Measurements from ENCODE around the gene OR1S1.

OR1S1 gene

GRCh38 chr11:58179648-58180047 is 32.9 kb upstream of the OR1S1 start:
- Histone ChIP-seq H2BK15ac (replicated peaks; ENCODE audit: low read depth) (no peak overlapping the region), H3K23ac (ENCODE audit: low read length) (no peak overlapping the region), H3K56ac (ENCODE audit: low read length) (no peak overlapping the region), H3K27ac (ENCODE audit: low read depth, low read length) (no peak overlapping the region), H2BK120ac (ENCODE audit: low read depth, low read length) (no peak overlapping the region), H3K27me3 (ENCODE audit: insufficient read depth, low read length, poor library complexity) (no peaks in the 10 kb centered on the region), H4K5ac (ENCODE audit: low read length) (no peak overlapping the region), H2BK5ac (ENCODE audit: low read length) (no peak overlapping the region), H3K79me1 (ENCODE audit: low read length) (no peaks in the 10 kb centered on the region), H2AK5ac (ENCODE audit: low read length) (no peak overlapping the region), H3K4me2 (ENCODE audit: low read length) (no peak overlapping the region), H3K18ac (ENCODE audit: low read length) (no peak overlapping the region), H3K79me2 (ENCODE audit: control insufficient read depth, insufficient read depth, low read length) (no peaks in the 10 kb centered on the region), H3K9ac (ENCODE audit: low read length) (no peak overlapping the region), H3K4me1 (ENCODE audit: control insufficient read depth, low read depth, low read length) (no peaks in the 10 kb centered on the region), H4K8ac (ENCODE audit: low read depth, low read length) (no peak overlapping the region), H3K4ac (ENCODE audit: low read depth, low read length) (no peak overlapping the region), H3K4me3 (ENCODE audit: low read length) (no peak overlapping the region), H3K36me3 (ENCODE audit: control insufficient read depth, insufficient read depth, low read length) (no peaks in the 10 kb centered on the region)
- WGBS (ENCODE audit: extremely low coverage, insufficient coverage, low lambda C conversion rate): no CpG with 5 or more reads among the region's 7 CpGs
- no peak for DNase-seq

GRCh38 chr11:58186938-58187337 is 25.6 kb upstream of the OR1S1 start:
- no CpG with 5 or more reads among the region's 4 CpGs for WGBS (ENCODE audit: extremely low coverage, insufficient coverage, low lambda C conversion rate)
- DNase-seq: no peak

DNA sequence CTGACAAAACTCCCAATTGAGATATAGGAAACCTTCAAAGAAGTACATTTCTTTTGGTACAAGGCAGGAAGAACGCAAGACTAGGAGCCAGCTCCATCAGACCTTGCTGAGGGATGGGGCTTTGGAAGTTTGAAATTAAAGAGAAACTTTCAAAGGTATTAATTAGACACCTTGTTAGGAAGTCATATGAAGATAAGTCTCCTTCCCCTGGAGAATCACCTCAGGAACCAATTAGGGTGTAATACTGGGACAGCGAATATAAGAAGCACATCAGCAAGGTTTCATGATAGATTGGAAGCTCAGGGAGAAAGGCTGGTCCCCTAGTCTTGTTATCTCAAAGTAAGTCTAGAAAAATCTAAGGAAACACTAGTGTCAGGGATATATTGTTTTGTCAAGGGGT is 23.8 kb upstream of the OR1S1 start, which contains the start of gene OR9Q2:
Gene OR9Q2, plus strand, starts transcription at position 301 of the 400 bp plus-strand sequence. CDS start 1,421 bp downstream, outside the sequence.
- Histone ChIP-seq H3K4me1 (ENCODE audit: control insufficient read depth, low read depth, low read length) (no peaks in the 10 kb centered on the region), H3K4me3 (ENCODE audit: low read length) (no peak within 1 kb of the TSS), H4K8ac (ENCODE audit: low read depth, low read length) (no peak within 1 kb of the TSS), H2BK120ac (ENCODE audit: low read depth, low read length) (no peak within 1 kb of the TSS), H3K23ac (ENCODE audit: low read length) (no peak within 1 kb of the TSS), H4K5ac (ENCODE audit: low read length) (no peak within 1 kb of the TSS), H3K56ac (ENCODE audit: low read length) (no peak within 1 kb of the TSS), H2AK5ac (ENCODE audit: low read length) (no peak within 1 kb of the TSS), H3K79me1 (ENCODE audit: low read length) (no peaks in the 10 kb centered on the region), H3K79me2 (ENCODE audit: control insufficient read depth, insufficient read depth, low read length) (no peaks in the 10 kb centered on the region), H3K27ac (ENCODE audit: low read depth, low read length) (no peak within 1 kb of the TSS), H2BK5ac (ENCODE audit: low read length) (no peak within 1 kb of the TSS), H3K36me3 (ENCODE audit: control insufficient read depth, insufficient read depth, low read length) (no peaks in the 10 kb centered on the region), H3K27me3 (ENCODE audit: insufficient read depth, low read length, poor library complexity) (no peaks in the 10 kb centered on the region), H3K18ac (ENCODE audit: low read length) (no peak within 1 kb of the TSS), H3K4ac (ENCODE audit: low read depth, low read length) (no peak within 1 kb of the TSS), H3K4me2 (ENCODE audit: low read length) (no peak within 1 kb of the TSS), H3K9ac (ENCODE audit: low read length) (no peak within 1 kb of the TSS), H2BK15ac (replicated peaks; ENCODE audit: low read depth) (no peak within 1 kb of the TSS)
- DNase-seq: no peak
- WGBS (ENCODE audit: extremely low coverage, insufficient coverage, low lambda C conversion rate): no CpG with 5 or more reads among the region's 2 CpGs

More at GRCh38 chr11:58186938-58187337, 25.6 kb upstream of the OR1S1 start:
- H4K5ac ChIP-seq (ENCODE audit: low read length): no peak overlapping the region
- no peak overlapping the region for H3K23ac ChIP-seq (ENCODE audit: low read length)
- H2BK120ac ChIP-seq (ENCODE audit: low read depth, low read length): no peak overlapping the region
- H3K4me3 ChIP-seq (ENCODE audit: low read length): no peak overlapping the region
- no peak overlapping the region for H3K27ac ChIP-seq (ENCODE audit: low read depth, low read length)
- no peak overlapping the region for H2BK15ac ChIP-seq (replicated peaks; ENCODE audit: low read depth)
- no peak overlapping the region for H3K56ac ChIP-seq (ENCODE audit: low read length)
- H3K4me2 ChIP-seq (ENCODE audit: low read length): no peak overlapping the region
- no peak overlapping the region for H3K18ac ChIP-seq (ENCODE audit: low read length)
- H3K4me1 ChIP-seq (ENCODE audit: control insufficient read depth, low read depth, low read length): no peaks in the 10 kb centered on the region
- no peak overlapping the region for H3K9ac ChIP-seq (ENCODE audit: low read length)
- no peak overlapping the region for H3K4ac ChIP-seq (ENCODE audit: low read depth, low read length)
- H4K8ac ChIP-seq (ENCODE audit: low read depth, low read length): no peak overlapping the region
- no peaks in the 10 kb centered on the region for H3K79me2 ChIP-seq (ENCODE audit: control insufficient read depth, insufficient read depth, low read length)
- no peak overlapping the region for H2BK5ac ChIP-seq (ENCODE audit: low read length)
- H2AK5ac ChIP-seq (ENCODE audit: low read length): no peak overlapping the region
- no peaks in the 10 kb centered on the region for H3K27me3 ChIP-seq (ENCODE audit: insufficient read depth, low read length, poor library complexity)
- H3K36me3 ChIP-seq (ENCODE audit: control insufficient read depth, insufficient read depth, low read length): no peaks in the 10 kb centered on the region
- H3K79me1 ChIP-seq (ENCODE audit: low read length): no peaks in the 10 kb centered on the region

DNA sequence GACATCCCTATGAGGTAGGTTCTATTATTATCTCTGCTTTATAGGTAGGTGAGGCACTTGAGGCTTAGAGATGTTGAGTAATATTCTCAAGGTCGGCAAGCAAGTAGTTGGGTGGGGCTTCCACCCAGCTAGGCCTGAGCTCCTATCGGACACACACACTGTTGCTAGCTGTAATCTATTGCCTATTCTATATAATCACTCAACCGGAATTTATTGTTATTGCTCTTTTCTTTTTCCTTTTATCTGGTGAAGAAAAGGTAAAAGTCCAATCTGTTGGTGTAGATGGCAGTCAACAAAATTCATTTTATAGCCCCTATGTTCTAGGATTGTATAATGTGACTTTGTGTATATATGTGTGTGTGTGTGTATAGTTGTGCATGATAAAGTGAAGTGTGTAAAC is 20.3 kb upstream of the OR1S1 start:
- Histone ChIP-seq H3K27ac (ENCODE audit: low read depth, low read length) (no peak overlapping the region), H3K79me2 (ENCODE audit: control insufficient read depth, insufficient read depth, low read length) (no peaks in the 10 kb centered on the region), H3K4me1 (ENCODE audit: control insufficient read depth, low read depth, low read length) (no peaks in the 10 kb centered on the region), H3K79me1 (ENCODE audit: low read length) (no peaks in the 10 kb centered on the region), H3K36me3 (ENCODE audit: control insufficient read depth, insufficient read depth, low read length) (no peaks in the 10 kb centered on the region), H3K56ac (ENCODE audit: low read length) (no peak overlapping the region), H3K27me3 (ENCODE audit: insufficient read depth, low read length, poor library complexity) (no peaks in the 10 kb centered on the region), H2AK5ac (ENCODE audit: low read length) (no peak overlapping the region), H3K4ac (ENCODE audit: low read depth, low read length) (no peak overlapping the region), H2BK120ac (ENCODE audit: low read depth, low read length) (no peak overlapping the region), H4K5ac (ENCODE audit: low read length) (no peak overlapping the region), H3K18ac (ENCODE audit: low read length) (no peak overlapping the region), H4K8ac (ENCODE audit: low read depth, low read length) (no peak overlapping the region), H2BK5ac (ENCODE audit: low read length) (no peak overlapping the region), H2BK15ac (replicated peaks; ENCODE audit: low read depth) (no peak overlapping the region), H3K4me3 (ENCODE audit: low read length) (no peak overlapping the region), H3K9ac (ENCODE audit: low read length) (no peak overlapping the region), H3K23ac (ENCODE audit: low read length) (no peak overlapping the region), H3K4me2 (ENCODE audit: low read length) (no peak overlapping the region)
- no CpG with 5 or more reads among the region's 3 CpGs for whole genome bisulfite sequencing (ENCODE audit: extremely low coverage, insufficient coverage, low lambda C conversion rate)
- DNase-seq: no peak

DNA sequence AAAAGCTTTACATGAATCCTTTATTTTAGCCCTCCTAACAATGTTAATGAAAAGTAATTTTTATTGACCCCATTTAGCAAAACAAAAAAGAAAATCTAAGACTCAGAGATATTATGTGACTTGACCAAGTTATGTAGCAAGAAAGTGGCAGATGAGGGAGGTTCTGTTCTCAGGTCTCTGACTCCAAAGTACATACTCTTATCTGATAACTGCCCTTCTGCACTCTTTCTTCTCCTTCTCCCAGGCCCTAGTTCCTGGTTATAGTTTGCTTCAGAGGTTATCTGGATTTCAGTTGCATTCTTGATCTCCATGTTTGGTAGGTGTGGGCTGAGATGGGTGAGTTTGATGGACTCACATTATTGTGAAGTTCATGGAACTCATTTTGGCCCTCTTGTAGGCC is 19.1 kb upstream of the OR1S1 start:
- H3K56ac ChIP-seq (ENCODE audit: low read length): no peak overlapping the region
- H2BK15ac ChIP-seq (replicated peaks; ENCODE audit: low read depth): no peak overlapping the region
- H3K27ac ChIP-seq (ENCODE audit: low read depth, low read length): no peak overlapping the region
- H3K4me1 ChIP-seq (ENCODE audit: control insufficient read depth, low read depth, low read length): no peaks in the 10 kb centered on the region
- no peak overlapping the region for H2BK120ac ChIP-seq (ENCODE audit: low read depth, low read length)
- H3K9ac ChIP-seq (ENCODE audit: low read length): no peak overlapping the region
- H3K79me2 ChIP-seq (ENCODE audit: control insufficient read depth, insufficient read depth, low read length): no peaks in the 10 kb centered on the region
- no peaks in the 10 kb centered on the region for H3K79me1 ChIP-seq (ENCODE audit: low read length)
- no peak overlapping the region for H4K5ac ChIP-seq (ENCODE audit: low read length)
- H4K8ac ChIP-seq (ENCODE audit: low read depth, low read length): no peak overlapping the region
- no peak for DNase-seq
- no peak overlapping the region for H2AK5ac ChIP-seq (ENCODE audit: low read length)
- no peak overlapping the region for H3K4me3 ChIP-seq (ENCODE audit: low read length)
- no peak overlapping the region for H3K23ac ChIP-seq (ENCODE audit: low read length)
- no peak overlapping the region for H3K4me2 ChIP-seq (ENCODE audit: low read length)
- no peaks in the 10 kb centered on the region for H3K36me3 ChIP-seq (ENCODE audit: control insufficient read depth, insufficient read depth, low read length)
- no peaks in the 10 kb centered on the region for H3K27me3 ChIP-seq (ENCODE audit: insufficient read depth, low read length, poor library complexity)
- no peak overlapping the region for H3K18ac ChIP-seq (ENCODE audit: low read length)
- no peak overlapping the region for H2BK5ac ChIP-seq (ENCODE audit: low read length)
- H3K4ac ChIP-seq (ENCODE audit: low read depth, low read length): no peak overlapping the region

DNA sequence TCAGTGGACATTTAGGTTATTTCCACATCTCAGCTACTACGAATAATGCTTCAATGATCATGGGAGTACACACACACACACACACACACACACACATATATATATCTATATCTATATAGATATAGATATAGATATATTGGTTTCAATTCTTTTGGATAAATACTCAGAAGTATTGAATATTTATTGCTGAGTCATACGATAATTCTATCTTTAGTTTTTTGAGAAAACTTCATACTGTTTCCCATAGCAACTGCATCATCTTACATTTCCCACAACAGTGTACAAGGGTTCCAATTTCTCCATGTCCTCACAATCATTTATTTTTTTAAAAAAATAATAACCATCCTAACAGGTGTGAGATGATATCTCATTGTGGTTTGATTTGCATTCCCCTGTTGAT is 16.6 kb upstream of the OR1S1 start:
- H2BK15ac ChIP-seq (replicated peaks; ENCODE audit: low read depth): no peak overlapping the region
- H3K56ac ChIP-seq (ENCODE audit: low read length): no peak overlapping the region
- H2BK5ac ChIP-seq (ENCODE audit: low read length): no peak overlapping the region
- H3K36me3 ChIP-seq (ENCODE audit: control insufficient read depth, insufficient read depth, low read length): no peaks in the 10 kb centered on the region
- no peaks in the 10 kb centered on the region for H3K79me2 ChIP-seq (ENCODE audit: control insufficient read depth, insufficient read depth, low read length)
- no peak overlapping the region for H3K4ac ChIP-seq (ENCODE audit: low read depth, low read length)
- no peaks in the 10 kb centered on the region for H3K4me1 ChIP-seq (ENCODE audit: control insufficient read depth, low read depth, low read length)
- no peaks in the 10 kb centered on the region for H3K27me3 ChIP-seq (ENCODE audit: insufficient read depth, low read length, poor library complexity)
- H3K27ac ChIP-seq (ENCODE audit: low read depth, low read length): no peak overlapping the region
- no peak overlapping the region for H3K23ac ChIP-seq (ENCODE audit: low read length)
- no peak overlapping the region for H3K4me2 ChIP-seq (ENCODE audit: low read length)
- DNase-seq: no peak
- H2BK120ac ChIP-seq (ENCODE audit: low read depth, low read length): no peak overlapping the region
- no peak overlapping the region for H2AK5ac ChIP-seq (ENCODE audit: low read length)
- H3K79me1 ChIP-seq (ENCODE audit: low read length): no peaks in the 10 kb centered on the region
- WGBS (ENCODE audit: extremely low coverage, insufficient coverage, low lambda C conversion rate): no CpG with 5 or more reads among the region's 2 CpGs
- no peak overlapping the region for H3K4me3 ChIP-seq (ENCODE audit: low read length)
- H3K18ac ChIP-seq (ENCODE audit: low read length): no peak overlapping the region
- no peak overlapping the region for H3K9ac ChIP-seq (ENCODE audit: low read length)
- H4K5ac ChIP-seq (ENCODE audit: low read length): no peak overlapping the region
- no peak overlapping the region for H4K8ac ChIP-seq (ENCODE audit: low read depth, low read length)

All from mesendoderm (in vitro differentiated cells).